GM19463 (cell line): ENCODE results near the gene ACVR2B.

Source experiments
- ATAC-seq: cut with Tn5 transposase; IDR thresholded peaks from one replicate; pipeline ENCODE4 v1.9.1; 2021; ENCODE audit warnings: mild to moderate bottlenecking, moderate library complexity; ENCODE audit not compliant: unreplicated experiment

The ACVR2B gene

GRCh38 chr3:38457111-38458003, 3.7 kb downstream of the ACVR2B start:
- ATAC-seq = no peak

- no peak for ATAC-seq
These were observed 5.3 kb downstream of the ACVR2B start for GRCh38 chr3:38458796-38459498.

GRCh38 chr3:38459499-38460048, 5.9 kb downstream of the ACVR2B start:
- no peak for ATAC-seq

GRCh38 chr3:38460377-38461270, 6.9 kb downstream of the ACVR2B start:
- no peak for ATAC-seq

- no peak for ATAC-seq
These were observed 12.0 kb downstream of the ACVR2B start for GRCh38 chr3:38465588-38466154.

GRCh38 chr3:38468765-38469164, 15.1 kb downstream of the ACVR2B start:
- ATAC-seq = no peak

GRCh38 chr3:38469852-38470251, 16.2 kb downstream of the ACVR2B start:
- ATAC-seq = no peak

- no peak for ATAC-seq
These were observed 17.7 kb downstream of the ACVR2B start for GRCh38 chr3:38471260-38471857.

- no peak for ATAC-seq
These were observed 18.7 kb downstream of the ACVR2B start for GRCh38 chr3:38472342-38472741.

- no peak for ATAC-seq
These were observed 19.5 kb downstream of the ACVR2B start for GRCh38 chr3:38473229-38473628.

GRCh38 chr3:38474928-38475605, 21.4 kb downstream of the ACVR2B start:
- ATAC-seq = no peak

- ATAC-seq = no peak
These were observed 22.0 kb downstream of the ACVR2B start for GRCh38 chr3:38475716-38476115.

- ATAC-seq = no peak
These were observed 22.6 kb downstream of the ACVR2B start for GRCh38 chr3:38476157-38476756.

- no peak for ATAC-seq
These were observed 23.5 kb downstream of the ACVR2B start for GRCh38 chr3:38477057-38477820.

GRCh38 chr3:38477839-38478450, 24.3 kb downstream of the ACVR2B start:
- no peak for ATAC-seq

- no peak for ATAC-seq
These were observed 25.2 kb downstream of the ACVR2B start for GRCh38 chr3:38478901-38479300.

- peak; percentile 77 for ATAC-seq
These were observed 25.9 kb downstream of the ACVR2B start for GRCh38 chr3:38479431-38480092.

GRCh38 chr3:38480093-38480445, 26.4 kb downstream of the ACVR2B start:
- no peak for ATAC-seq
